ENCODE measurements around the gene AP1AR. TPM values are rescaled to one million over a fixed set of nuclear protein-coding genes. Genes with fewer than 3 reads are reported as not detected.
"Not testable (repeated sequence)": the region's sequence is repeated elsewhere in the genome, so short reads cannot be mapped to it uniquely, and the experiment has no call there.

AP1AR gene
- total and polyA plus RNA-seq, 4 donors, result 7.6 to 14.7 (median 7.8) TPM

GRCh38 chr4:112208137-112209095 lies 23.2 kb upstream of the AP1AR start:
- H3K4me3 ChIP-seq (ENCODE audit: low read depth in 1 of 3, low read length in 3 of 3); H3K9me3 ChIP-seq (ENCODE audit: control insufficient read depth in 4 of 4, low read length in 3 of 4); H3K9ac ChIP-seq (ENCODE audit: low read depth in 1 of 2, low read length in 2 of 2); H3K27ac ChIP-seq (ENCODE audit: low read depth in 1 of 2, low read length in 2 of 2); DNase-seq (ENCODE audit: low spot score); H3K4me1 ChIP-seq (ENCODE audit: control insufficient read depth in 4 of 4, insufficient read depth in 4 of 4, low read length in 3 of 4); H3K27me3 ChIP-seq (ENCODE audit: control insufficient read depth in 4 of 4, insufficient read depth in 4 of 4, low read length in 3 of 4); H3K36me3 ChIP-seq (ENCODE audit: control insufficient read depth in 4 of 4, insufficient read depth in 3 of 4, low read depth in 1 of 4, low read length in 3 of 4): not testable (repeated sequence)
- WGBS, result 87% methylated on average over 7 of the region's 7 CpGs

- Histone ChIP-seq H3K4me1 (ENCODE audit: control insufficient read depth in 4 of 4, insufficient read depth in 4 of 4, low read length in 3 of 4) (no peaks in the 10 kb centered on the region), H3K27me3 (ENCODE audit: control insufficient read depth in 4 of 4, insufficient read depth in 4 of 4, low read length in 3 of 4) (no peaks in the 10 kb centered on the region), H3K4me3 (ENCODE audit: low read depth in 1 of 3, low read length in 3 of 3) (no peak overlapping the region), H3K27ac (ENCODE audit: low read depth in 1 of 2, low read length in 2 of 2) (no peak overlapping the region), H3K36me3 (ENCODE audit: control insufficient read depth in 4 of 4, insufficient read depth in 3 of 4, low read depth in 1 of 4, low read length in 3 of 4) (no peaks in the 10 kb centered on the region), H3K9ac (ENCODE audit: low read depth in 1 of 2, low read length in 2 of 2) (no peak overlapping the region), H3K9me3 (ENCODE audit: control insufficient read depth in 4 of 4, low read length in 3 of 4) (no peaks in the 10 kb centered on the region)
- 84% methylated on average over 1 of the region's 1 CpG for WGBS
- no peak for DNase-seq (ENCODE audit: low spot score)
- TF ChIP-seq EGR1 (IDR thresholded peaks at IDR 0.05; ENCODE audit: low read depth in 2 of 2) (no peak), HNF4A (conservative IDR thresholded peaks at IDR 0.05) (no peak), HNF4G (IDR thresholded peaks at IDR 0.05) (no peak), ATF3 (IDR thresholded peaks at IDR 0.05) (no peak), FOXA1 (IDR thresholded peaks at IDR 0.05) (no peak), RAD21 (IDR thresholded peaks at IDR 0.05) (no peak), SP1 (IDR thresholded peaks at IDR 0.05) (no peak), GABPA (IDR thresholded peaks at IDR 0.05 in 1 of 2, conservative IDR thresholded peaks at IDR 0.05 in 1 of 2) (no peak), MAX (IDR thresholded peaks at IDR 0.05) (no peak), ZBTB33 (IDR thresholded peaks at IDR 0.05) (no peak), TAF1 (conservative IDR thresholded peaks at IDR 0.05) (no peak)
Measured at GRCh38 chr4:112210777-112211176, 20.8 kb upstream of the AP1AR start.

GRCh38 chr4:112213091-112213490 lies 18.5 kb upstream of the AP1AR start:
- no peaks in the 10 kb centered on the region for H3K4me1 ChIP-seq (ENCODE audit: control insufficient read depth in 4 of 4, insufficient read depth in 4 of 4, low read length in 3 of 4)
- DNase-seq (ENCODE audit: low spot score), result no peak
- no peaks in the 10 kb centered on the region for H3K27me3 ChIP-seq (ENCODE audit: control insufficient read depth in 4 of 4, insufficient read depth in 4 of 4, low read length in 3 of 4)
- H3K27ac ChIP-seq (ENCODE audit: low read depth in 1 of 2, low read length in 2 of 2), result no peak overlapping the region
- no peak overlapping the region for H3K9ac ChIP-seq (ENCODE audit: low read depth in 1 of 2, low read length in 2 of 2)
- H3K36me3 ChIP-seq (ENCODE audit: control insufficient read depth in 4 of 4, insufficient read depth in 3 of 4, low read depth in 1 of 4, low read length in 3 of 4), result no peaks in the 10 kb centered on the region
- no peaks in the 10 kb centered on the region for H3K9me3 ChIP-seq (ENCODE audit: control insufficient read depth in 4 of 4, low read length in 3 of 4)
- TF ChIP-seq FOXA1 (IDR thresholded peaks at IDR 0.05) (no peak), HNF4G (IDR thresholded peaks at IDR 0.05) (no peak), CTCF (IDR thresholded peaks at IDR 0.05; ENCODE audit: low read depth, low read length, missing input control) (no peak), RAD21 (IDR thresholded peaks at IDR 0.05) (no peak), NR2F2 (IDR thresholded peaks at IDR 0.05) (no peak), RXRA (IDR thresholded peaks at IDR 0.05) (no peak)
- no peak overlapping the region for H3K4me3 ChIP-seq (ENCODE audit: low read depth in 1 of 3, low read length in 3 of 3)
- 83% methylated on average over 2 of the region's 2 CpGs for WGBS
